ENCODE data around the gene ACO2. TPM values are rescaled to one million over a fixed set of nuclear protein-coding genes. Genes with fewer than 3 reads are reported as not detected.

ACO2 gene
- total and polyA plus RNA-seq, 2 of the 4 experiments (the other 2 are of a cell fraction): 71.3 to 72.9 TPM

- POLR2A ChIA-PET (ENCODE audit: unreplicated experiment): no interaction called here
- CTCF ChIA-PET: no interaction called here
- peaks cover 51% of the 10 kb centered on the region for H3K36me3 ChIP-seq (ENCODE audit: control insufficient read depth, insufficient read depth, low read length)
Measured at GRCh38 chr22:41535244-41535643, 66.3 kb downstream of the ACO2 start.

More at GRCh38 chr22:41535244-41535643, 66.3 kb downstream of the ACO2 start:
- no peaks in the 10 kb centered on the region for H3K27me3 ChIP-seq (ENCODE audit: control insufficient read depth, insufficient read depth, low read length)
- no peak overlapping the region for H4K91ac ChIP-seq (ENCODE audit: insufficient read depth, low read depth, low read length)
- no peak overlapping the region for H3K4ac ChIP-seq (ENCODE audit: low read depth, low read length)
- no peak overlapping the region for H2BK20ac ChIP-seq (ENCODE audit: low read depth, low read length)
- no peak overlapping the region for H3K23ac ChIP-seq (ENCODE audit: low read depth, low read length)
- no peak overlapping the region for H2BK5ac ChIP-seq (ENCODE audit: low read depth, low read length, poor library complexity, severe bottlenecking)
- H3K9ac ChIP-seq (ENCODE audit: low read depth, low read length): no peak overlapping the region
- DNase-seq (no peak), ATAC-seq (ENCODE audit: low read depth) (peak; percentile 50)
- H3K9me3 ChIP-seq (ENCODE audit: control insufficient read depth, insufficient read depth, low read length): no peaks in the 10 kb centered on the region
- intact Hi-C loops (cut with micrococcal nuclease): no loop called here
- in situ Hi-C loops (cut with MboI; ENCODE audit: low sequenced_read_pairs): no loop called here
- H3K18ac ChIP-seq (ENCODE audit: low read depth, low read length): no peak overlapping the region
- peaks cover 53% of the 10 kb centered on the region for H4K20me1 ChIP-seq (ENCODE audit: insufficient read depth, low read length)
- no peak overlapping the region for H3K56ac ChIP-seq (ENCODE audit: extremely low read depth, insufficient read depth, low read length)
- H2AFZ ChIP-seq (replicated peaks; ENCODE audit: low read length, poor library complexity): no peak overlapping the region
- dilution Hi-C loops (cut with HindIII; ENCODE audit: low sequenced_read_pairs, unreplicated experiment): no loop called here
- peaks cover 24 to 71% of the 10 kb centered on the region in 2 experiments for H3K79me1 ChIP-seq (ENCODE audit: low read depth in 1 of 2, low read length in 2 of 2)
- H4K8ac ChIP-seq (ENCODE audit: low read depth in 2 of 2, low read length in 2 of 2): no peak overlapping the region
- H3K4me2 ChIP-seq (ENCODE audit: low read depth, low read length): no peak overlapping the region
- no peak overlapping the region for H3K27ac ChIP-seq (ENCODE audit: insufficient read depth, low read length)
- no peak overlapping the region for H3K14ac ChIP-seq (replicated peaks; ENCODE audit: low read depth, low read length)
- 0 out of 2 replicates have a peak, but pooled peaks cover 2% of the 10 kb centered on the region for H3K9me1 ChIP-seq (ENCODE audit: insufficient read depth, low read length)
- H2BK120ac ChIP-seq (ENCODE audit: low read depth, low read length): no peak overlapping the region
- no peak overlapping the region for H2AK5ac ChIP-seq (ENCODE audit: low read depth, low read length)
- BruUV-seq (replicated peaks): no TSS peak
- H4K5ac ChIP-seq (ENCODE audit: low read depth, low read length): no peak overlapping the region
- no peaks in the 10 kb centered on the region for H3K4me1 ChIP-seq (ENCODE audit: control insufficient read depth, insufficient read depth, low read length)
- no peak overlapping the region for H2AK9ac ChIP-seq (replicated peaks; ENCODE audit: low read depth, low read length, poor library complexity)
- H3K4me3 ChIP-seq (ENCODE audit: insufficient read depth, low read depth, low read length): no peak overlapping the region
- H2BK15ac ChIP-seq (ENCODE audit: low read depth, low read length): no peak overlapping the region
- WGBS, 2 experiments (ENCODE audit: extremely low coverage in 2 of 2, insufficient read length in 1 of 2): no CpG with 5 or more reads among the region's 5 CpGs
- no peak for TF ChIP-seq MAZ (IDR thresholded peaks at IDR 0.05; ENCODE audit: borderline replicate concordance, low read depth, low read length)
- TF ChIP-seq CTCF (conservative IDR thresholded peaks at IDR 0.05; ENCODE audit: low read depth, low read length): peak; percentile 25; the same call in 1 of the 2 replicates
- TF ChIP-seq CEBPB (IDR thresholded peaks at IDR 0.05; ENCODE audit: low read depth, low read length): peak; percentile 26; the same call in 1 of the 2 replicates
